ENCODE measurements around the gene P2RX5.

P2RX5 gene

DNA sequence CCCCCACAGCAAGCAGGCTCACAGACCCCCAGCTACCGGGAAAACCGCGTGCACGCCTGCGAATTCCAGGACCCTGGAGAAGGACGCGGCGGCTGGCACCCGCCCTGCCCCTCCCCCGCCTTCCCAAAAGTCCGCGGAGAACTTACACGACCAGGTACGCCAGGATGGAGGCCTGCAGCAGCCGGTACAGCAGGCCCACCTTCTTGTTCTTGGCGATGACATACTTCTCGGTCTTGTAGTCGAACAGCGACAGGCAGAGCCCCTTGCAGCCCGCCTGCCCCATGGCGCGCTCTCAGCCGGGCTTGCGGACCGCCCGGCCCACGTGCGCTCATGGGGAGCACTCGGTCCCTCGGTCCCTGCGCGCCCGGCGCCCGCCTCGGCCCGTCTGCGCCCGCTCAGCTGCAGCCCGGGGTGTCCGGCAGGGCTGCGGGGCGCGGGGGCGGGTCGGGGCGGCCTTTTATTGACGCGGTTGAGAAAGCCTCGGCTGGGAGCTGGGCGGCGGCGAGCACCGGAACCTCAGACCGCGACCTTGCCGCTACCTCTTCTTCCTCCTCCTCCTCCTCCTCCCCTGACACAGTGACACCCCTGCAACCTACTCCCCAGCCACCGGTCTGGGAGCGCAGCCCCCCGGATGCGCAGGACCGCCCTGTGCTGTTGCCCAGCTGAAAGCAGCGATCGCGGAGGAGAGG lies at the start of gene P2RX5:
TSS of gene P2RX5 (minus strand) at position 433 of the 689 bp plus-strand sequence. CDS start at position 283, 150 bp downstream.
- TF ChIP-seq TEAD4 (IDR thresholded peaks at IDR 0.05): peak; percentile 66
- no peak; the same call in 1 of the 2 replicates for TF ChIP-seq EGR1 (IDR thresholded peaks at IDR 0.05)
- TF ChIP-seq CEBPB (IDR thresholded peaks at IDR 0.05): no peak
- TF ChIP-seq TCF12 (IDR thresholded peaks at IDR 0.05; ENCODE audit: low read depth): no peak
- TF ChIP-seq ZBTB7A (IDR thresholded peaks at IDR 0.05; ENCODE audit: low read depth): no peak; the same call in 1 of the 2 replicates
- TF ChIP-seq EP300 (IDR thresholded peaks at IDR 0.05; ENCODE audit: borderline replicate concordance): no peak
- TF ChIP-seq CREB1 (IDR thresholded peaks at IDR 0.05; ENCODE audit: low read depth): no peak
- TF ChIP-seq, protein P1, sequence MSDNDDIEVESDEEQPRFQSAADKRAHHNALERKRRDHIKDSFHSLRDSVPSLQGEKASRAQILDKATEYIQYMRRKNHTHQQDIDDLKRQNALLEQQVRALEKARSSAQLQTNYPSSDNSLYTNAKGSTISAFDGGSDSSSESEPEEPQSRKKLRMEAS (IDR thresholded peaks at IDR 0.05): peak; percentile 85; the same call in 1 of the 2 replicates
- TF ChIP-seq NFIC (IDR thresholded peaks at IDR 0.05): no peak
- TF ChIP-seq TAF1 (IDR thresholded peaks at IDR 0.05; ENCODE audit: low read depth): no peak
- no peak for TF ChIP-seq FOXM1 (IDR thresholded peaks at IDR 0.05; ENCODE audit: borderline replicate concordance, low read depth)
- TF ChIP-seq, protein P2, sequence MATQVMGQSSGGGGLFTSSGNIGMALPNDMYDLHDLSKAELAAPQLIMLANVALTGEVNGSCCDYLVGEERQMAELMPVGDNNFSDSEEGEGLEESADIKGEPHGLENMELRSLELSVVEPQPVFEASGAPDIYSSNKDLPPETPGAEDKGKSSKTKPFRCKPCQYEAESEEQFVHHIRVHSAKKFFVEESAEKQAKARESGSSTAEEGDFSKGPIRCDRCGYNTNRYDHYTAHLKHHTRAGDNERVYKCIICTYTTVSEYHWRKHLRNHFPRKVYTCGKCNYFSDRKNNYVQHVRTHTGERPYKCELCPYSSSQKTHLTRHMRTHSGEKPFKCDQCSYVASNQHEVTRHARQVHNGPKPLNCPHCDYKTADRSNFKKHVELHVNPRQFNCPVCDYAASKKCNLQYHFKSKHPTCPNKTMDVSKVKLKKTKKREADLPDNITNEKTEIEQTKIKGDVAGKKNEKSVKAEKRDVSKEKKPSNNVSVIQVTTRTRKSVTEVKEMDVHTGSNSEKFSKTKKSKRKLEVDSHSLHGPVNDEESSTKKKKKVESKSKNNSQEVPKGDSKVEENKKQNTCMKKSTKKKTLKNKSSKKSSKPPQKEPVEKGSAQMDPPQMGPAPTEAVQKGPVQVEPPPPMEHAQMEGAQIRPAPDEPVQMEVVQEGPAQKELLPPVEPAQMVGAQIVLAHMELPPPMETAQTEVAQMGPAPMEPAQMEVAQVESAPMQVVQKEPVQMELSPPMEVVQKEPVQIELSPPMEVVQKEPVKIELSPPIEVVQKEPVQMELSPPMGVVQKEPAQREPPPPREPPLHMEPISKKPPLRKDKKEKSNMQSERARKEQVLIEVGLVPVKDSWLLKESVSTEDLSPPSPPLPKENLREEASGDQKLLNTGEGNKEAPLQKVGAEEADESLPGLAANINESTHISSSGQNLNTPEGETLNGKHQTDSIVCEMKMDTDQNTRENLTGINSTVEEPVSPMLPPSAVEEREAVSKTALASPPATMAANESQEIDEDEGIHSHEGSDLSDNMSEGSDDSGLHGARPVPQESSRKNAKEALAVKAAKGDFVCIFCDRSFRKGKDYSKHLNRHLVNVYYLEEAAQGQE (IDR thresholded peaks at IDR 0.05; ENCODE audit: low read depth): peak; percentile 88
- no peak for TF ChIP-seq YY1 (IDR thresholded peaks at IDR 0.05; ENCODE audit: low read depth)
- no peak for TF ChIP-seq RAD21 (IDR thresholded peaks at IDR 0.05; ENCODE audit: low read depth)
- TF ChIP-seq, protein P3, sequence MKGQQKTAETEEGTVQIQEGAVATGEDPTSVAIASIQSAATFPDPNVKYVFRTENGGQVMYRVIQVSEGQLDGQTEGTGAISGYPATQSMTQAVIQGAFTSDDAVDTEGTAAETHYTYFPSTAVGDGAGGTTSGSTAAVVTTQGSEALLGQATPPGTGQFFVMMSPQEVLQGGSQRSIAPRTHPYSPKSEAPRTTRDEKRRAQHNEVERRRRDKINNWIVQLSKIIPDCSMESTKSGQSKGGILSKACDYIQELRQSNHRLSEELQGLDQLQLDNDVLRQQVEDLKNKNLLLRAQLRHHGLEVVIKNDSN (IDR thresholded peaks at IDR 0.05): peak; percentile 15; the same call in 1 of the 2 replicates

GRCh38 chr17:3745071-3745470 lies 49.1 kb upstream of the P2RX5 start:
- no peak for TF ChIP-seq TEAD4 (IDR thresholded peaks at IDR 0.05)
- TF ChIP-seq TCF12 (IDR thresholded peaks at IDR 0.05; ENCODE audit: low read depth): no peak
- TF ChIP-seq YY1 (IDR thresholded peaks at IDR 0.05; ENCODE audit: low read depth): no peak
- TF ChIP-seq CEBPB (IDR thresholded peaks at IDR 0.05): no peak
- no peak for TF ChIP-seq TAF1 (IDR thresholded peaks at IDR 0.05; ENCODE audit: low read depth)
- no peak for TF ChIP-seq EGR1 (IDR thresholded peaks at IDR 0.05)
- TF ChIP-seq, protein P2 (IDR thresholded peaks at IDR 0.05; ENCODE audit: low read depth): no peak
- TF ChIP-seq FOXM1 (IDR thresholded peaks at IDR 0.05; ENCODE audit: borderline replicate concordance, low read depth): no peak
- TF ChIP-seq, protein P1 (IDR thresholded peaks at IDR 0.05): no peak
- TF ChIP-seq NFIC (IDR thresholded peaks at IDR 0.05): no peak
- no peak for TF ChIP-seq RAD21 (IDR thresholded peaks at IDR 0.05; ENCODE audit: low read depth)
- TF ChIP-seq CREB1 (IDR thresholded peaks at IDR 0.05; ENCODE audit: low read depth): no peak
- TF ChIP-seq, protein P3 (IDR thresholded peaks at IDR 0.05): no peak
- no peak for TF ChIP-seq ZBTB7A (IDR thresholded peaks at IDR 0.05; ENCODE audit: low read depth)

DNA sequence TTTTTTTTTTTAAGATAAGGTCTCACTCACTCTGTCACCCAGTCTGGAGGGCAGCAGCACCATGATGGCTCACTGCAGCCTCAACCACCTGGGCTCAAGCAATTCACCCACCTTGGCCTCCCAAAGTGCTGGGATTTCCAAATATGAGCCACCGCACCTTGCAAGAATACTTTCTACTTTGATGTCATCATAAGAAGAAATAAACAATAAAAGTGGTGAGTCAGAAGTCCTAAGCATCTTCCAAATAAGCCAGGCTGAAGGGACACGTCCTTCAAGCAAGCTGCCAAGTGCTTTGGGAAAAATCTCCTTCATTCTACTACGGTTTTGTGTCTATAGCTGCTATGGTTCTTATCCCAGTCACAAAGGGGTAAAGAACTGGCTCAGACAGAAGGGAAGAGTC lies 48.1 kb upstream of the P2RX5 start:
- TF ChIP-seq NFIC (IDR thresholded peaks at IDR 0.05) (no peak), CREB1 (IDR thresholded peaks at IDR 0.05; ENCODE audit: low read depth) (no peak), EGR1 (IDR thresholded peaks at IDR 0.05) (no peak), TEAD4 (IDR thresholded peaks at IDR 0.05) (no peak), ZBTB7A (IDR thresholded peaks at IDR 0.05; ENCODE audit: low read depth) (no peak), TAF1 (IDR thresholded peaks at IDR 0.05; ENCODE audit: low read depth) (no peak), EP300 (IDR thresholded peaks at IDR 0.05; ENCODE audit: borderline replicate concordance) (no peak), FOXM1 (IDR thresholded peaks at IDR 0.05; ENCODE audit: borderline replicate concordance, low read depth) (no peak), CEBPB (IDR thresholded peaks at IDR 0.05) (no peak), YY1 (IDR thresholded peaks at IDR 0.05; ENCODE audit: low read depth) (no peak), TCF12 (IDR thresholded peaks at IDR 0.05; ENCODE audit: low read depth) (no peak), RAD21 (IDR thresholded peaks at IDR 0.05; ENCODE audit: low read depth) (no peak)
- TF ChIP-seq, protein P2 (IDR thresholded peaks at IDR 0.05; ENCODE audit: low read depth): no peak
- TF ChIP-seq, protein P1 (IDR thresholded peaks at IDR 0.05): no peak
- TF ChIP-seq, protein P3 (IDR thresholded peaks at IDR 0.05): no peak
